Adrenal gland (tissue), 12 donors: Measurements from ENCODE around the gene GATA3. TPM values are rescaled to one million over a fixed set of nuclear protein-coding genes. Genes with fewer than 3 reads are reported as not detected.

Source experiments
- DNase-seq, 7 donors: peaks; one replicate each; pipeline ENCODE4 v3.0.0-alpha.2; 2019 to 2020
- H3K27ac ChIP-seq, 5 donors: fragments of 200-600 bp; sonication (generic) in 4 of 5; 1 replicate in 3 of 5; 2 replicates in 2 of 5; pipeline versions ENCODE4 v1.5.1 to v1.8.0; 2016 to 2020; ENCODE audit warnings: mild to moderate bottlenecking in 1 of 5
- H3K27me3 ChIP-seq: fragments of 200-600 bp; 2 replicates; pipeline ENCODE4 v1.8.0; 2021
- H3K36me3 ChIP-seq, 2 donors: fragments of 200-600 bp; replicated peaks in 1 of 2; 1 replicate in 1 of 2; 2 replicates in 1 of 2; pipeline versions ENCODE4 v1.5.1 to v1.8.0; 2018 to 2022
- H3K4me1 ChIP-seq, 2 donors: fragments of 200-600 bp; replicated peaks in 1 of 2; 1 replicate in 1 of 2; 2 replicates in 1 of 2; pipeline versions ENCODE4 v1.5.1 to v1.8.0; 2018 to 2021
- H3K4me3 ChIP-seq, 4 donors: fragments of 200-600 bp; sonication (generic) in 3 of 4; one replicate each; pipeline ENCODE4 v1.5.1; 2016 to 2018
- H3K9me3 ChIP-seq, 3 donors: fragments of 200-600 bp; sonication (generic) in 1 of 3; replicated peaks in 1 of 3; 1 replicate in 2 of 3; 2 replicates in 1 of 3; pipeline versions ENCODE4 v1.5.1 to v1.8.0; 2016 to 2021
- CTCF ChIP-seq, 6 experiments: fragments of 450-650 bp in 4 of 6; fragments of 200-600 bp in 2 of 6; sonication (generic) in 1 of 6; IDR thresholded peaks; 1 replicate in 5 of 6; 2 replicates in 1 of 6; pipeline versions ENCODE4 v1.5.1 to v1.8.0; 2016 to 2021; ENCODE audit warnings: antibody characterized with exemption in 6 of 6, mild to moderate bottlenecking in 2 of 6, moderate library complexity in 1 of 6
- POLR2A ChIP-seq, 2 donors: fragments of 450-650 bp; IDR thresholded peaks; one replicate each; pipeline ENCODE4 v1.6.1; 2017; ENCODE audit warnings: antibody characterized with exemption in 2 of 2, mild to moderate bottlenecking in 2 of 2, moderate library complexity in 1 of 2
- WGBS, 4 donors: extraction: QIAGEN DNeasy Blood & Tissue Kit in 2 of 4; methylation state at CpG; one replicate each; pipeline versions ENCODE4 v1.1.5 to v1.1.7; 2013 to 2017; 5-methylcytosine and 5-hydroxymethylcytosine counted together
- intact Hi-C, 2 donors: fragments of 100-400 bp; cut with DNase I; formaldehyde crosslinking; loops; one replicate each; pipeline versions ENCODE4 v1.14.1 to v1.15.0; 2022 to 2023
- polyA plus RNA-seq, 3 donors: library from polyadenylated mRNA; stranded (reverse); fragments of 200-250 nt in 2 of 3; fragments of 350-450 nt in 1 of 3; fragmentation: Illumina TruSeq in 1 of 3; extraction: RNeasy Lipid Tissue Mini Kit (QIAGEN cat#74804) in 1 of 3; gene quantifications; one replicate each; pipeline ENCODE4 v1.2.3, GENCODE V29; 2013 to 2014
- total RNA-seq, 9 donors: library from RNA; depleted of rRNA in 4 of 9; stranded (reverse); fragments of >200 nt in 4 of 9; fragments of 120-200 nt in 1 of 9; fragmentation: NEBNext Ultra II Directional in 1 of 9; extraction: Animal tissue kit (Norgen Biotek cat#: 25700) in 1 of 9; gene quantifications; one replicate each; pipeline versions ENCODE4 v1.1.0 to v1.2.4, GENCODE V29; 2013 to 2023
- donor health status: healthy with polysubstance abuse.
- donor health status: Bipolar disorder and iron deficiency.
- donor health status: DM: yes; HTN: yes; CAD: no.
- donor health status: DM: no; HTN: no; CAD: no.
- donor health status: DM: no; HTN: no; CAD: no.
- donor health status: DM: yes; HTN: yes; CAD: no.

Gene GATA3
- total and polyA plus RNA-seq, 12 donors = 1.8 to 11.6 (median 4.7) TPM

- 73 to 89% (median 78%) methylated on average over 9 to 14 of the region's 14 CpGs for WGBS, 4 donors
- TF ChIP-seq POLR2A (IDR thresholded peaks at IDR 0.05) (no peak), CTCF (IDR thresholded peaks at IDR 0.05) (no peak)
- H3K4me3 ChIP-seq = no peak overlapping the region
- H3K9me3 ChIP-seq = no peaks in the 10 kb centered on the region
- DNase-seq = peak in 1 of 7 donors; percentile 55
- H3K27ac ChIP-seq = no peak overlapping the region
- H3K36me3 ChIP-seq = no peaks in the 10 kb centered on the region
- H3K4me1 ChIP-seq = no peaks in the 10 kb centered on the region
- intact Hi-C loops = no loop called here
- H3K27me3 ChIP-seq = no peaks in the 10 kb centered on the region
These were observed 41.5 kb downstream of the GATA3 start for GRCh38 chr10:8095959-8096358.

GRCh38 chr10:8096931-8097330 is 42.4 kb downstream of the GATA3 start:
- TF ChIP-seq CTCF (IDR thresholded peaks at IDR 0.05) (no peak), POLR2A (IDR thresholded peaks at IDR 0.05) (no peak)
- Histone ChIP-seq H3K9me3 (no peaks in the 10 kb centered on the region), H3K36me3 (no peaks in the 10 kb centered on the region), H3K27me3 (no peaks in the 10 kb centered on the region), H3K4me3 (no peak overlapping the region), H3K4me1 (no peaks in the 10 kb centered on the region), H3K27ac (no peak overlapping the region)
- intact Hi-C loops = no loop called here
- WGBS, 4 donors = 94 to 97% (median 95%) methylated on average over 5 of the region's 5 CpGs
- DNase-seq = no peak

- no peak overlapping the region for H3K4me3 ChIP-seq
- intact Hi-C loops = no loop called here
- no peaks in the 10 kb centered on the region for H3K9me3 ChIP-seq
- 59 to 83% (median 67%) methylated on average over 4 of the region's 4 CpGs for WGBS, 4 donors
- no peaks in the 10 kb centered on the region for H3K27me3 ChIP-seq
- no peaks in the 10 kb centered on the region for H3K36me3 ChIP-seq
- H3K4me1 ChIP-seq = no peaks in the 10 kb centered on the region
- no peak for DNase-seq
- no peak overlapping the region for H3K27ac ChIP-seq
- TF ChIP-seq CTCF (IDR thresholded peaks at IDR 0.05) = no peak
- no peak for TF ChIP-seq POLR2A (IDR thresholded peaks at IDR 0.05)
These were observed 45.9 kb downstream of the GATA3 start for GRCh38 chr10:8100366-8100765.

- H3K27ac ChIP-seq = no peak overlapping the region
- no peaks in the 10 kb centered on the region for H3K9me3 ChIP-seq
- no peaks in the 10 kb centered on the region for H3K27me3 ChIP-seq
- WGBS, 4 donors = 60 to 72% (median 66%) methylated on average over 1 to 13 of the region's 13 CpGs
- H3K36me3 ChIP-seq = no peaks in the 10 kb centered on the region
- H3K4me3 ChIP-seq = no peak overlapping the region
- H3K4me1 ChIP-seq = no peaks in the 10 kb centered on the region
- intact Hi-C loops = no loop called here
- DNase-seq = no peak
- no peak for TF ChIP-seq CTCF (IDR thresholded peaks at IDR 0.05)
- TF ChIP-seq POLR2A (IDR thresholded peaks at IDR 0.05) = no peak
These were observed 48.4 kb downstream of the GATA3 start for GRCh38 chr10:8102708-8103401.
